GM08714 (cell line): ENCODE measurements around the gene POMP.

Experiments
- H3K4me3 ChIP-seq: fragments of 200-500 bp; sonication (Bioruptor generic); 2 replicates; pipeline ENCODE4 v1.5.1; 2014; ENCODE audit warnings: mild to moderate bottlenecking, low read length, inconsistent platforms
- ZNF274 ChIP-seq: IDR thresholded peaks from 2 replicates; pipeline ENCODE4 v1.6.1; 2012; ENCODE audit warnings: mild to moderate bottlenecking, low read depth, low read length

Gene POMP, protein sequence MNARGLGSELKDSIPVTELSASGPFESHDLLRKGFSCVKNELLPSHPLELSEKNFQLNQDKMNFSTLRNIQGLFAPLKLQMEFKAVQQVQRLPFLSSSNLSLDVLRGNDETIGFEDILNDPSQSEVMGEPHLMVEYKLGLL

DNA sequence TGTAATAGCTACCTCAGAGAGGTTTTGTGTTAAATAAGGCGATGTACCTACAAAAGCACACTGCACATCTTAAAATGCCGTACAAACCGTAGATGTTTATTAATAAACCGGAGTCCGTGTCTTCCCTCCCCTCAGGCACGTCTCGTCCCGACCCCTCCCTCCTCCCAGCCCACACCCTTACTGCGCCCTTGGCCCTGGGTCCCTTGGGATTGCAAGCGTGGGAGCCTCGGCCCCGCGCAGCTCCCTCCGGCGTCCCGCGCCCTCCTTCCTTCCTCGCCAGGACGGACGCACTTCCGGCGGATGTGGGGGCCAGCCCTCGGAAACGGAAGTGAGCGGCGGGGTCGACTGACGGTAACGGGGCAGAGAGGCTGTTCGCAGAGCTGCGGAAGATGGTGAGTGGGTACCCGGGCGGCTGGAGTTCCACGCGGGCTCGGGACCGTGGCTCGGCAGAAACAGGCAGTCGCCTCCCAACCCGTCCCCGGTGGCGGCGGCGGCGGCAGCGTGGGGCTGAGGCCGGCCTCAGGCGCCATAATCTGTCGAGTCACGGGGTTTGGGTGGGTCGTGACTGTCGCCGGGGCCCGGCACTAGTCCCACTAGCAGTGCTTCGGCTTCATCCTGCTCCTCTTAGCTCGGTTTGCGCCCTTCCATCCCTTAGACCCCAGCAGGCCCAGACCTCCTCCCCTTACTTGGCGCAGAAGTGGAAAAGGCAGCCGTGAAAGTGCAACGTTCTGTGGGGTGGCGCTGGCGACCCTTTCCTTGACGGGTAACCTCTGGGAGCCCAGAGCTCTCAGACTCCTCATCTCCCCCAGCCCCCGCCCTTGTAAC is at the start of gene POMP:
Gene POMP (plus strand): TSS at position 335 of the 825 bp plus-strand sequence. CDS start 55 bp downstream, at position 390.
- TF ChIP-seq ZNF274 = no peak
- peak within 1 kb of the TSS; percentile 85 for H3K4me3 ChIP-seq

DNA sequence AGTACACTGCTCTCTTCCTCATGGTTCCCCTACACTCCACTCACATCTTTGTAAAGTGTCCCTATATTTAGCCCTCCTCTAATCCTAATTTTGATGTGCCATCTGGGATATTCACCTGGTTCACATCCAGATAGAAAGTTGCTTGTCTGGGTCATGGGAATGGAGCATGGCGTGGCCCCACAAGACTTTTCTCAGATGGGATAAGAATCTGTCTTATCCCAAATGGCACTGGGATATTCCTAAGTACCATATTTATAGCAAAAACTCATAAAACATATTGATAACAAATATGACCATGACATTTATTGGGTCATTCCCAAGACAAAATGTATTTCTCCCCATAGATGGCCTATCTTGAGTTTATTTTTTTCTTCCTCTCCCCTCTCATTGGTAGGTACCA is 49.5 kb upstream of the POMP start:
- H3K4me3 ChIP-seq = no peak overlapping the region
- TF ChIP-seq ZNF274 = no peak

DNA sequence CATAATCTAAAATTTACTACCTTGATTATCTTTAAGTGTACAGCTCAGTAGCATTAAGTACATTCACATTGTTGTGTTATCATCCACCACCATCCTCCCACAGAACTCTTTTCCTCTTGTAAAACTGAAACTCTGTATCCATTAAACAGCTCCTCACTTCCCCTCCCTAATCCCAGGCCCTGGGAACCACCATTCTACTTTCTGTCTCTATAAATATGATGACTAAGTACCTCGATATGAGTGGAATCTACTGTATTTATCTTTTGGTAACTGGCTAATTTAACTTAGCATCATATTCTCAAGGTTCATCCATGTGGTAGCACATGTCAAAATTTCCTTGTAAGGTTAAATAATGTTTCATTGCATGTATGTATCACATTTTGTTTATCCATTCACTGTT is 49.0 kb upstream of the POMP start:
- H3K4me3 ChIP-seq = no peak overlapping the region
- TF ChIP-seq ZNF274 = no peak

DNA sequence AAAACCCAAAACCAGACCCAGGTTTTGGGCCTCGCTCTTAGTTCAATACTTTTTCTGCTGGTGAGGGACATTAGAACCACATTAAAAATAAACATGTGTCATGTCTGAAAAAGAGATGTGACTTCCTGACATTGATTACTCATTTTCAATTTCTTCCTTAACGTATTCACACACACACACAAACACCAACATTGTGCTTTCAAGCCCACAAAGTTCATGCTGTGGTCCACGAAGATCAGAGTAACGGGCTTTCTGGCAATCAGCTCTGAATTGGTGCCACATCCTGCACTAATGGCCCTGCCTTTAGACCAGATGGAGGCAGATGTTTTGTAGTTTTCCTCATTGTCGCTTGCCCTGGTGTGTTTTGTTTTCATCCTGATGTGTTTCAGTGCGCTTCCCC is 47.9 kb upstream of the POMP start:
- no peak overlapping the region for H3K4me3 ChIP-seq
- no peak for TF ChIP-seq ZNF274

DNA sequence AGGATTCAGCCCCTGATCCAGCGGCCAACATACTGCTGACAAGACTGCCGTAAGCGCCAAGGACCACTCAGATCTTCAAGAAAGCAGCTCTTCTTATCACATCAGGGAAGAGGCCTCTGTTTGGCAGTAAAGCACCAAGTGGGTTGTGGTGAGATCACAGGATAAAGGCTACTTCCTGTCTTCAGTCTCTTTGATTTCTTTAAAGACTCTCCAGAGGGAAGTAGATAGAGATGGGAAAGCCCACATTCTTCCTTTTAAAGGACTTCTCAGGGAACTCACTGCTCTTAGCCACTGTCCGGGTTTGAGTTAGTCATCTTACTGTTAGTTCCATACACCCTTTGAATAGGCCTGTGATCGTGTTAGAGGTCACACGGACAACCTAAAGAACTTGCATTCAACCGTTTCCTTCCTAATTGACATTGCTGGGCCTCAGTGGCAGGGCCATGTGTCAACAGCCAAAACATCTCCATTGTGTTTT is 47.2 kb upstream of the POMP start:
- no peak overlapping the region for H3K4me3 ChIP-seq
- TF ChIP-seq ZNF274 = no peak

DNA sequence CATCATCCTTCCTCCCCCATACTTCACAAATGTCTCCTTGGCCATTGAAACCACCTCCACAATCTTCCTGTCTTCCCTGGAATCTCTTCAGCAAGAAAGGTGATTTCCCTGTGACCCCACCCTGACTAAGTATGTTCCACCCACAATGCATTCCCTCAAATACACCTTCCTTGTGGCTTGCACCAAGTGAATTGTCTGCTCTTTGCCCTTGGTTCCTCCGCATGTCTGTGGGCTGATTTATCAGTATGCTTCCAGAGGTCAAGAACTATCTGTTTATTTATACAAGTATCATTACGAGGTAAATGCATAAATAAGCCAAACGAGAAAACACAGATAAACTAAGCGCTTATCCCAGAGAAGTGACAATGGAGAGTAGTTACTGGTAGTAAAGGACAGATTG is 45.4 kb upstream of the POMP start:
- H3K4me3 ChIP-seq = no peak overlapping the region
- TF ChIP-seq ZNF274 = no peak

DNA sequence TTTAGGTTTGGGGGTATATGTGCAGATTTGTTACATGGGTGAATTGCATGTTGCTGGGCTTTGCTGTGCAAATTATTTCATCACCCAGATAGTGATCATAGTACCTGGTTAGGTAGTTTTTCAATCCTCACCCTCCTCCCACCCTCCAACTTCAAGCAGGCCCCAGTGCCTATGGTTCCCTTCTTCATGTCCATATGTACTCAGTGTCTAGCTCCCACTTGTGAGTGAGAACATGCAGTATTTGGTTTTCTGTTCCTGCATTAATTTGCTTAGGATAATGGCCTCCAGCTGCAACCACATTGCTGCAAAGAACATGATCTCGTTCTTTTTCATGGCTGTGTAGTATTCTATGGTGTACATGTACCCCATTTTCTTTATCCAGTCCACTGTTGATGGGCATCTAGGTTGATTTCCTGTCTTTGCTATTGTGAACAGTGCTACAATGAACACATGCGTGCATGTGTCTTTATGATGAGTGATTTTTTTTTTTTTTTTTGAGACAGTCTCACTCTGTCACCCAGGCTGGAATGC is 42.9 kb upstream of the POMP start:
- TF ChIP-seq ZNF274 = no peak
- H3K4me3 ChIP-seq = no peak overlapping the region

DNA sequence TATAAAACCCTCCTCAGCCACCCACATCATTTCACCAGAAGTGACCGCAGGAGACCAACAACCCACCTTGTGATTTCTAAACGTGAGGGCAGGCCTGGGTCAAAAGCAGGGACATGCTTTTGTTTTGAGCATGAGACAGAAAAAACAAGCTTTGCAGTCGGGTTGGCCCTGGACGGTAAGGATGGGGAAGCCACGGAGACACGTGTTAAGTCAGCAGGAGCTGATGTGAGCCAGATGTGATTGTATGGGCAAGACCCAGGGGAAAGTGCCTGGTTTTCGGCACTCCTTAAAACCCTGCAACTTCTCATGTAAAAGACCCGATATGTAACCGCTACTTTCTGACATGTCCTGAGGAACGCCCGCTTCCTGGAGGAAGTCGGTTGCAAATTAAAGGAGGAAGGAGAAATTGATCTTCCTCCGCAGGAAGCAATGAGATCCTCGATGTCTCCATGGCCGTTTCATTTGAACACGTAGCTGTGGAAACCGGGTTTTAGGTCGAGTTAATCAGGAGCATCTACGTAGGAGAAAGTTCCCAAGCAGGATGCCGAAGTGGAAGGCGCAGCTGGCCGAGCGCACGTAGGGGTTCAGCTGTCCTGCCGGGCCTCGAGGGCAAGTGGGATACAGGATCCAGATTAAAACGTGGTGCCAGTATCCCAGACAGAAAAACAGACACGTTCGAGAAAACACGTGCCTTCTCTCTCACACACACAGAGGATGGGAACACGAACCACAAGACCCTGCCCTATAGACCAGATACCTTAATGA is 40.5 kb upstream of the POMP start:
- no peak for TF ChIP-seq ZNF274

DNA sequence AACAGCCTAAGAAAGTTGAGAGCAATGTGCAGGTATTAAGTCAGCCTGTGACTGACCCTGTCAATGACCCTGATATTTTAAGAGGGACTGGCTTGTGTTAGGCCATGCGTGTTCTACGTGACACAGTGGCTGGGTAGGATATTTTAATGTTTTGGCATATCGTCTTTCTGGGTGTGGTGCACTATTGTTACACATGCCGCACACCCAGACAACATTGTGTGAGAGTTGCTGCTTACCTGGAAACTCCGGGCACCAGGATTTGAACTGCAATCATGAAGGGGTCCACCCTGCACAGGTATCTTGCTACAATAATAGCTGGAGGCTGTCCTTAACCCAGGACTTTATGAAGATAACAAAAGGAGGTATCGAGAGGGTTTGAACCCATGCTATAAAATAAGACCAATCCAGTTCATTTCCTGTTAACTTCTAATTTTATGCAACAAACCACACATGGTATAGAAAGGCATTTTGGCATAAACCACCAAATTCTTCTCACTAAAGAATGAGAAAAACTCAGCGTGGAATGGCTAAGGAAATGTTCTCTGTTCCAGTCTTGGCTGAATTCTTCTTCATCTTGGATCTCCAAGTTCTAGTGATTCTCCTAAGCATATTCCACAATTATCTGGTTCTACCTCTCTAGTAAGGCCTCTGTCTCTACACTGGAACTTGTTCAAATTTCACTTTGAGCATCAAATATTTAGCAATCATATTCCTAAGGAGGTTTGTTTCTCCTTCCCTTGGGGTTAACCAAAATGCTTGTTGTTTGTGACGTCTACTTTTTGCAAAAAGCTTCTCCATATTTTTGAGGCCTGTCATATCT is 38.7 kb upstream of the POMP start:
- TF ChIP-seq ZNF274 = no peak
- no peak overlapping the region for H3K4me3 ChIP-seq

More for the DNA sequence above, 40.5 kb upstream of the POMP start:
- H3K4me3 ChIP-seq = no peak overlapping the region

DNA sequence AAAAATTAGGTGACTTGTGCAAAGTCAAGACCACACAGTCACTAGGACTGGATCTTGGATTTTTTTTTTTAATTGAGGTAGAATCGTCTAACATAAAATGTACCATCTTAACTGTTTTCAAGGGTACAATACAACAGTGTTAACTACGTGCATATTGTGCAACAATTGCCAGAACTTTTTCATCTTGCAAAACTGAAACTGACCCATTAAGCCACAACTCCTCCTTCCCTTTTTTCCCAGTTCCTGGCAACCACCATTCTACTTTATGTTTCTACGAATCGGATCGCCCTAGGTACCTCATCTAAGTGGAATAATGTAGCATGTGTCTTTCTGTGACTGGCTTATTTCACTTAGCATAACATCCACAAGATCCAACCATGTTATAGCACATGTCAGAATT is 37.5 kb upstream of the POMP start:
- H3K4me3 ChIP-seq = no peak overlapping the region

DNA sequence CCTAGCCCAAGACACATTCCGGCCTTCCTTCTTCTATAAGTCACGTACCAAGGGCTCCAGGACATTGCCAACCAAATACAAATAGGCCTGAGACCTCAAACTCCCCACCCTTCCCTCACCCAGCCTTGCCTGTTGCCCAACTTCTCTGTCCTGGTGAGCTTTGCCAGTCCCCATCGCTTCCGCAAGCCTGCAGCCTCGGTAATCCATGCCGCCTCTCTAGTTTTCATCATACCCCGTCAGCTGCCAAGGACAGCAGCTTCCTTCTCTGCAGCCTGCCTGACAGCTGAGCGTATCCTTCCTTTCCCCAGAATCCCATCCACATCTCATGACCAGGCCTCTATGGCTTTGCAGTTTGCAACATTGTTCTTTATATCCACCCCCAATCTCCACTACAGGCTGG is 36.6 kb upstream of the POMP start:
- TF ChIP-seq ZNF274 = no peak

More for the DNA sequence above, 37.5 kb upstream of the POMP start:
- TF ChIP-seq ZNF274 = no peak

DNA sequence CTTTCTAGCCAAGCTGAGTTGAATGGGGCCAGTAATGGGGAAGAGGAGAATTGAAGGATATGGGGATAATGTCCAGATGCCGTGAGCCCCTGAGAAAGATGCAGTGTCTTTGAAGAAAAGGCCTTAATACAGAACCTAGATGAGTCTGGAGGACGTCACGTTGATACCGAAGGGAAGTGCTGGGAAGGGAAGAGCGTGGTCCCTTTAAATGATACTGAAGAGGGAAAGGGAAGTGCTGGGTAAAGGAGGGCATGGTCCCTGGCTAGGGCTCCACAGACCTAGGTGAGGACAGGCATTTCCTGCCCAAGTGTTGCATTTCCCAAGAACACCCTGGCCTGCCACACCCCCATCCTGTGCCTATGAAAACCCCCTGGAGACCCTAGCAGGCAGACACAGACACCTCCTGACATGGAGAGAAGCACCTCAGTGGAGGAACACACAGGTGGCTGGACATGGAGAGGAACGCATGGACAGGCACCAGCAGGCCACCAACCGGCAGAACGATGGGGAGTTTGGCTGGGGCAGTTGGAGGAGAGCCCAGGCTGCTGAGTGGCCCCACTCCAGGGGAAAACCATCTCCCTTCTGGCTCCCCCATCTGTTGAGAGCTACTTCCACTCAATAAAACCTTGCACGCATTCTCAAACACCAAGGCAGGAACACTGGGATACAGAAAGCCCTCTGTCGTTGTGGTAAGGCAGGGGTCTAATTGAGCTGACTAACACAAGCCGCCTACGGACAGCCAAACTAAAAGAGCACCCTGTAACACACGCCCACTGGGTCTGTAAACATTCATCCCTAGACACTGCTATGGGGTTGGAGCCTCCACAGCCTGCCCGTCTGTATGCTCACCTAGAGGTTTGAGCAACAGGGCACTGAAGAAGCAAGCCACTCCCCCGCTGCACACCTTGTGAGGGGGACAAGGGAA is 34.9 kb upstream of the POMP start:
- no peak overlapping the region for H3K4me3 ChIP-seq
- no peak for TF ChIP-seq ZNF274

More for the DNA sequence above, 36.6 kb upstream of the POMP start:
- no peak overlapping the region for H3K4me3 ChIP-seq
